Thoracic aorta (tissue), 2 donors: ENCODE results near the gene ECSCR. TPM values are rescaled to one million over a fixed set of nuclear protein-coding genes. Genes with fewer than 3 reads are reported as not detected.

Source experiments
- ATAC-seq: fragments of 150-250 bp; one replicate; pipeline ENCODE4 v1.8.0; 2017; ENCODE audit warnings: low read depth; ENCODE audit not compliant: insufficient number of reproducible peaks, low FRiP score
- DNase-seq: peaks from one replicate; pipeline ENCODE4 v3.0.0-alpha.2; 2020; ENCODE audit warnings: low spot score
- H3K27ac ChIP-seq, 2 donors: fragments of 200-600 bp; sonication (generic); 1 replicate in 1 of 2; 2 replicates in 1 of 2; pipeline ENCODE4 v1.5.1; 2016; ENCODE audit warnings: mild to moderate bottlenecking in 2 of 2, moderate library complexity in 2 of 2
- H3K27me3 ChIP-seq: fragments of 200-600 bp; sonication (generic); replicated peaks from 2 replicates; pipeline ENCODE4 v1.6.0; 2016; ENCODE audit warnings: mild to moderate bottlenecking; ENCODE audit not compliant: insufficient read depth
- H3K36me3 ChIP-seq: fragments of 200-600 bp; sonication (generic); one replicate; pipeline ENCODE4 v1.5.1; 2016
- H3K4me1 ChIP-seq, 2 donors: fragments of 200-600 bp; sonication (generic); 1 replicate in 1 of 2; 2 replicates in 1 of 2; pipeline versions ENCODE4 v1.5.1 to v1.6.0; 2016; ENCODE audit warnings: low read depth in 2 of 2, mild to moderate bottlenecking in 1 of 2; ENCODE audit not compliant: control insufficient read depth in 1 of 2
- H3K4me3 ChIP-seq: fragments of 200-600 bp; sonication (generic); 2 replicates; pipeline ENCODE4 v1.5.1; 2016; ENCODE audit warnings: mild to moderate bottlenecking
- H3K9me3 ChIP-seq: fragments of 200-600 bp; sonication (generic); 2 replicates; pipeline ENCODE4 v1.5.1; 2016
- CTCF ChIP-seq: fragments of 200-600 bp; sonication (generic); IDR thresholded peaks from one replicate; pipeline ENCODE4 v1.5.1; 2019; ENCODE audit warnings: antibody characterized with exemption
- total RNA-seq, 2 donors: library from RNA; depleted of rRNA; stranded (reverse); fragments of >200 nt; gene quantifications; one replicate each; pipeline versions ENCODE4 v1.1.0 to v1.2.3, GENCODE V29; 2016

Gene ECSCR
- total RNA-seq, 2 donors from 2014 or later: 27.1 to 35.6 TPM

- Histone ChIP-seq H3K27me3 (no peaks in the 10 kb centered on the region), H3K4me3 (peak overlapping the region; percentile 67), H3K4me1 (peaks cover 4 to 18% of the 10 kb centered on the region in 2 donors), H3K27ac (peak overlapping the region; percentile 82 to 86), H3K9me3 (no peaks in the 10 kb centered on the region), H3K36me3 (no peaks in the 10 kb centered on the region)
- ATAC-seq (no peak), DNase-seq (no peak)
- no peak for TF ChIP-seq CTCF
These were observed 58.1 kb downstream of the ECSCR start for GRCh38 chr5:139404484-139404840.

GRCh38 chr5:139403787-139404483 is 58.6 kb downstream of the ECSCR start, which contains the start of gene SPATA24:
Gene SPATA24, minus strand, starts transcription at chr5:139404089. Its CDS starts 29 bp downstream, at chr5:139404060.
- Histone ChIP-seq H3K27ac (peak within 1 kb of the TSS; percentile 82 to 86), H3K4me3 (peak within 1 kb of the TSS; percentile 67), H3K27me3 (no peaks in the 10 kb centered on the region), H3K9me3 (no peaks in the 10 kb centered on the region), H3K4me1 (peaks cover 4 to 18% of the 10 kb centered on the region in 2 donors), H3K36me3 (no peaks in the 10 kb centered on the region)
- TF ChIP-seq CTCF: no peak
- peak; percentile 95 for DNase-seq
- peak; percentile 93 for ATAC-seq

- no peaks in the 10 kb centered on the region for H3K36me3 ChIP-seq
- no peaks in the 10 kb centered on the region for H3K9me3 ChIP-seq
- no peak for ATAC-seq
- no peak for DNase-seq
- H3K4me3 ChIP-seq: peak overlapping the region; percentile 67
- no peak for TF ChIP-seq CTCF
- peak overlapping the region; percentile 82 to 86 for H3K27ac ChIP-seq
- H3K4me1 ChIP-seq: peaks cover 4 to 18% of the 10 kb centered on the region in 2 donors
- no peaks in the 10 kb centered on the region for H3K27me3 ChIP-seq
These were observed 59.1 kb downstream of the ECSCR start for GRCh38 chr5:139403418-139403786.

- Histone ChIP-seq H3K36me3 (no peaks in the 10 kb centered on the region), H3K27ac (peak overlapping the region; percentile 82 to 86), H3K27me3 (no peaks in the 10 kb centered on the region), H3K9me3 (no peaks in the 10 kb centered on the region), H3K4me1 (peaks cover 4 to 18% of the 10 kb centered on the region in 2 donors), H3K4me3 (no peak overlapping the region)
- no peak for TF ChIP-seq CTCF
- ATAC-seq: no peak
- DNase-seq: no peak
These were observed 59.9 kb downstream of the ECSCR start for GRCh38 chr5:139402561-139403158.

- Histone ChIP-seq H3K4me1 (peaks cover 4 to 18% of the 10 kb centered on the region in 2 donors), H3K27ac (no peak overlapping the region), H3K27me3 (no peaks in the 10 kb centered on the region), H3K36me3 (no peaks in the 10 kb centered on the region), H3K9me3 (no peaks in the 10 kb centered on the region), H3K4me3 (no peak overlapping the region)
- ATAC-seq (no peak), DNase-seq (no peak)
- no peak for TF ChIP-seq CTCF
These were observed 61.0 kb downstream of the ECSCR start for GRCh38 chr5:139401546-139401945.
